NCI-H2107 treated with DMSO at 0.1 percent for 48 hours (cell line): ENCODE results near the gene STPG2.
"Not testable (repeated sequence)": the region's sequence is repeated elsewhere in the genome, so short reads cannot be mapped to it uniquely, and the experiment has no call there.

Experiments
- DNase-seq: peaks from one replicate; lab custom pipeline; 2025; ENCODE audit not compliant: unreplicated experiment; lab: John Stamatoyannopoulos, UW

Gene STPG2

GRCh38 chr4:97952763-97953162, 190.5 kb downstream of the STPG2 start:
- no peak for DNase-seq

GRCh38 chr4:97950836-97951235, 192.4 kb downstream of the STPG2 start:
- no peak for DNase-seq

DNA sequence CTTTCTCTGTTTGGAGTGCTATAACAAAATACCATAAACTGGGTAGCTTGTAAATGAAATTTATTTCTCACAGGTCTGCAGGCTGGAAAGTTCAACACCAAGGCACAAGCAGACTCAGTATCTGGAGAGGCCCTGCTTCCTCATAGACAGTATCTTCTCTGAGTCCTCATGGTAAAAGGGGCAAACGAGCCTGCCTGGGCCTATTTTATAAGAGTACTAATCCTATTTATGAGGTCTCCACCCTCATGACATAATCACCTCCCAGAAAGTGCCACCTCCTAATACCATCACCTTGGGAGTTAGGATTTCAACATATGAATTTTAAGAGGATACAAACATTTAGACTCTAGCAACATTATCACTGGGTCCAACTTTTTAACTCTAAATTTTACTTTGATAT, 200.3 kb downstream of the STPG2 start:
- DNase-seq, result no peak

DNA sequence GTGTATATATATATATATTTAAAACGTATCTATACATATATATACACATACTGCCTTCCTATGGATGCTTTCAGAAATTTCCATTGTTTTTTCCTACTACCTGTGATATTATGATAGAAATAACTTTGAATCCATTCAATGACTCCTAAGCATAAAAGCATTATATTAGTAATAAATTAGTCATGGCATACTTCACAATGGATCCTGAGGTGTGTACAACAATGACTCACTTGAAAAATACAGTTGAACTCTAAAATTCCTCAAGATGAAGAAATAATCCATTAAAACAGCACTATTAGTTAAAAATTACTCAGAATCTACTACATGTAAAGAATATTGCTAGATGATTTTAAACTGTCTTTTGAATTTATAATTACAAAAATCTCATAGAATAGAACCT, 201.1 kb downstream of the STPG2 start:
- DNase-seq, result no peak

- DNase-seq, result no peak
Observed at GRCh38 chr4:97938141-97938540, 205.1 kb downstream of the STPG2 start.

DNA sequence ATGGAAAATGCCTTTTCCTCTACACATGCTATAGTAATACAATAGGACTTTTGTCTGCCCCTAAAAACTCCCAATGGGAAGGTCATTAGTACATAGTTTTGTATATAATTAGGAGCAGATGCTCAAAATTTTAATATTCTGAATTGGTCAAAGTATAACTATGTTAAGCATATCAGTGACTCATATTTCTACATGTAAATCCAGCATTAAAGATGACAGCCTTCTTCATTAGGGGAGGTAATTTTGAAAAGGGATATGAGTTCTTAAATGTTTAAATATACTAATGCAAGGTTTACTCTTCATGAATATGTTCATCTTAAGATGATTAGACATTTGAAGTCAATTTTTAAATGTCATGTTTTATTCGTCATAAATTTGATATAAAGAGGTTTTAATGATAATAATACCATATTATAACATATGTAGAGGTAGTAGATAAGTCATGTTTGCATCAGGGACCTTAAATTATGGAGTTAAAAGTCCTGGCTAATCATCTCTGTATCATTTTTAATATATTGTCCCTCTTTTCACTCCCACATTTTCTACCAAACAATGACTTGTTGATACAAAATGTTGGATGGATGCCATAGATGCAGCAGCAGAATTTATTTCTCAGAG, 218.8 kb downstream of the STPG2 start:
- no peak for DNase-seq

GRCh38 chr4:97923096-97923495, 220.2 kb downstream of the STPG2 start:
- no peak for DNase-seq

GRCh38 chr4:97917115-97917514, 226.2 kb downstream of the STPG2 start:
- DNase-seq, result no peak

DNA sequence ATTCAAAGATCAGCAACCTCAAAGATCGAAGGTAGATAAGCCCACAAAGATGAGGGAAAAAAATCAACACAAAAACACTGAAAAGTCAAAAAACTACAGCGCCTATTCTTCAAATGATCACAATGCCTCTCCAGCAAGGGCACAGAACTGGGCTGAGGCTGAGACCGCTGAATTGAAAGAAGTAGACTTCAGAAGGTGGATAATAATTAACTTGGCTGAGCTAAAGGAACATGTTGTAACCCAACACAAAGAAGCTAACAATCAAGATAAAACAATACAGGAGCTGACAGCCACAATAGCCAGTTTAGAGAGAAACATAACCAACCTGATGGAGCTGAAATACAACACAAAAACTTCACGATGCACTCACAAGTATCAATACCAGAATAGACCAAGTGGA, 231.1 kb downstream of the STPG2 start:
- DNase-seq, result no peak

DNA sequence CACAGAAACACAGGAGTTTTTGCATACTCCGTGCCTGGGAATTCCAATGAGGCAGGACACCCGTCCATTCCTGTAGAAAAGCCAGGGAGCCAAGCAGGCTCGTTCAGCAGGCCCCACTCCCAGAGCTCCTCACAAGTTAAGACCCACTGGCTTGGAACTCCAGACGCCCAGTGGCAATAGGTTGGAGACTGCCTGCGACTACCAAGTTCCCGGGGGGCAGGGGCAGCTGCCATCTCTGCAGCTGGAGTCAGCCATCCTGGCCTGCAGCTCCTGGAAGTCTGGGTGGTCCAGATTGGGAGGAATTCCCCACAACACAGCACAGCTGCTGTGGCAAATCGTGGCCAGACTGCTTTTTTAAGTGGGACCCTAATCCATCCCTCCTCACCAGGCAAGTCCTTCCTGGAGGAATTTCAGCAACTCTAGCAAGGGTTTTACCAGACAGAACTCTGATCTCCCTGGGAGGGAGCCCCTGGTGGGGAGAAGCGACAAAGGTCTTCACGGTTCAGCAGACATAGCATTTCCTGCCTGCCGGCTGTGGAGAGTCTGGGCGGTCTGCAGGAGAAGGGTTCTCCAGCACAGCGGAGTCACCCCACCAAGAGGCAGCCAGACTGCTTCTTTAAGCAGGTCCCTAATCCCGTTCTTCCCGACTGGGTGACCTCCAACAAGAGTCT, 231.9 kb downstream of the STPG2 start:
- no peak for DNase-seq

- DNase-seq, result no peak
Observed at GRCh38 chr4:97910005-97910404, 233.3 kb downstream of the STPG2 start.

DNA sequence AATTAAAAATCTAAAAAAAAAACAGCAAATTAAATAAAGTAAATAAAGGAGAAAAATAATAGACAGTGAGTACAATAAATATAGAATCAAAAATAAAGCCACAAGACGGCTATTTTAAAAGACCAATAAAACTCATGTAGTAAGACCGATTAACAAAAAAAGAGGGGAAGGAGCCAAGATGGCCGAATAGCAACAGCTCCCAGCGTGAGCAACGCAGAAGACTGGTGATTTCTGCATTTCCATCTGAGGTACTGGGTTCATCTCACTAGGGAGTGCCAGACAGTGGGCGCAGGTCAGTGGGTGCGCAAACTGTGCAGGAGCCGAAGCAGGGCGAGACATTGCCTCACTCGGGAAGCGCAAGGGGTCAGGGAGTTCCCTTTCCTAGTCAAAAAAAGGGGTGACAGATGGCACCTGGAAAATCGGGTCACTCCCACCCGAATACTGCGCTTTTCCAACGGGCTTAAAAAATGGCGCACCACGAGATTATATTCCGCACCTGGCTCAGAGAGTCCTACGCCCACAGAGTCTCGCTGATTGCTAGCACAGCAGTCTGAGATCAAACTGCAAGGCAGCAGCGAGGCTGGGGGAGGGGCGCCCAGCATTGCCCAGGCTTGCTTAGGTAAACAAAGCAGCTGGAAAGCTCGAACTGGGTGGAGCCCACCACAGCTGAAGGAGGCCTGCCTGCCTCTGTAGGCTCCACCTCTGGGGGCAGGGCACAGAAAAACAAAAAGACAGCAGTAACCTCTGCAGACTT, 239.7 kb downstream of the STPG2 start:
- DNase-seq, result not testable (repeated sequence)

DNA sequence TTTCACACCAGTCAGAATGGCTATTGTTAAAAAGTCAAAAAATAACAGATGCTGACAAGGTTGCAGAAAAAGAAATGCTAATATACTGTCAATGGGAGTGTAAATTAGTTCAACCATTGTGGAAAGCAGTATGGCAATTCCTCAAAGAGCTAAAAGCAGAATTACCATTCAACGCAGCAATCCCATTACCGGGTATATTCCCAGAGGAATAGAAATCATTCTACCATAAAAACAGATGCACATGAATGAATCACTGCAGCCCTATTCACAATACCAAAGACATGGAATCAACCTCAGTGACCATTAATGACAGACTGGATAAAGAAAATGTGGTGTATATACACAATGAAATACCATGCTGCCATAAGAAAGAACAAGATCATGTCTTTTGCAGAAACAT, 243.0 kb downstream of the STPG2 start:
- no peak for DNase-seq

DNA sequence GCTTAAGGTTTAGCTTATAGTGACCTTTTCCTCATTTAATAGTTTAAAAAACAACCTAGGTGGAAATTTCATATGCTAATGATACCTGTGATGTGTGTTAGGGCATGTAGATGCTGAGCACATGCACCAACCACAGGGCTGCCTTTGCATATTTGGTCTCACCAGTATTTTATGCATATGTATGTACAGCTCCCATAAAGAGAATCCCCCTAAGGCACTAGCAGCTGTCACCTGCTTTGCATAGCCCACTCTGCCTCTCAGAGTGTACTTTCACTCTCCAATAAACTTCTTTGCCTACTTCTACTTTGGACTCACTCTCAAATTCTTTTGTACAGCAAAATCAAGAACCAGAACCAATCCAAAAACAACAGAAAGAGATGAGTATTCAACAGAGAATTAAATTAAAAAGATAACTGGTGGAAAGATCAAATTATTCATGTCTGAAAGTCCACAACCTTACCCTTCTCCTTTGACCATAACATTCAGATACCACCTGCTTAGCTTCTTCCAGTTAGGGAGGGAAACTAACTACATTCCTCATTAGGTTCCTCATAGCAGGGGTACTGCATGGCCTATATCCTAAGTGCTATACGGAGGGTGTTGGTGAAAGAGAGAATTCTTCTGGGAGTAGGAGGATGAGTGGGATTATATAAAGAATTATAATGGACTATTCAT, 250.5 kb downstream of the STPG2 start:
- no peak for DNase-seq

DNA sequence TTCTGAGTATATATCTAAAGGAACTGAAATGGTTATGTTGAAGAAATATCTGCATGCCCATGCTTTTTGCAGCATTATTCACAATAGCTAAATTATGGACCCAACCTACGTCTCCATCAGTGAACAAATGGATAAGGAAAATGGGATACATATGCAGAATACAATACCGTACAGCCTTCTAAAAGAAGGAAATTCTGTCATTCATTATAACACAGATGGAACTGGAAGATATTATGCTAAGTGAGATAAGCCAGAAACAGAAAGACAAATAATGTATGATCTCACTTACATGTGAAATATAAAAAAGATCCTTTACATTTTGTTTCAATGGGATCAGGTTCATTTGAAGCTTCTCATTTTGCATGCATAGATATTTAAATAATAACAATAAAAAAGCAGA, 263.3 kb downstream of the STPG2 start:
- no peak for DNase-seq

GRCh38 chr4:97868097-97868496, 275.2 kb downstream of the STPG2 start:
- no peak for DNase-seq

DNA sequence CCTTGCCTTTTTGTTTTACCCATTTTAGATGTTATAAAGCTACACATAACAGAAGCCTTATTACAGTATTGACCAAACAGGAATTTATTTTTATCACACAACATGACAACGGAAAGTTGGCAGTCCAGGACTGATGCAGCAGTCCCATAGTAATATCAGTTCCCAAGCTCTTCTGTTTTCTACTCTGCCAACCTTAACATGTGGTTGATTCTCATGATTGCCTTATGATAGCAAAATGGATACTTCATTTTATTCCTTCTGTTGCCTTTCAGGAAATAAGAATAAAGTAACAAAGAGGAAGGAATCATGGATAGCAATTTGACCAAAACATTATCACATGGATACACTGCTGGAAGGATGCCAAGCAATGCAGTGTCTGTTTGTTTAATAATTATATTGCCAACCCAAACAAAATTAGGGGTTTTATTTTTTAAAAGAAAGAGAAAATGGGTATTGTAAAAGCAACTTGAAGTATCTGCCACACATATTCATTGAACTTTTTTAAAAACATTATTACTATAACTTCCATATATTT, 275.7 kb downstream of the STPG2 start:
- DNase-seq, result no peak

DNA sequence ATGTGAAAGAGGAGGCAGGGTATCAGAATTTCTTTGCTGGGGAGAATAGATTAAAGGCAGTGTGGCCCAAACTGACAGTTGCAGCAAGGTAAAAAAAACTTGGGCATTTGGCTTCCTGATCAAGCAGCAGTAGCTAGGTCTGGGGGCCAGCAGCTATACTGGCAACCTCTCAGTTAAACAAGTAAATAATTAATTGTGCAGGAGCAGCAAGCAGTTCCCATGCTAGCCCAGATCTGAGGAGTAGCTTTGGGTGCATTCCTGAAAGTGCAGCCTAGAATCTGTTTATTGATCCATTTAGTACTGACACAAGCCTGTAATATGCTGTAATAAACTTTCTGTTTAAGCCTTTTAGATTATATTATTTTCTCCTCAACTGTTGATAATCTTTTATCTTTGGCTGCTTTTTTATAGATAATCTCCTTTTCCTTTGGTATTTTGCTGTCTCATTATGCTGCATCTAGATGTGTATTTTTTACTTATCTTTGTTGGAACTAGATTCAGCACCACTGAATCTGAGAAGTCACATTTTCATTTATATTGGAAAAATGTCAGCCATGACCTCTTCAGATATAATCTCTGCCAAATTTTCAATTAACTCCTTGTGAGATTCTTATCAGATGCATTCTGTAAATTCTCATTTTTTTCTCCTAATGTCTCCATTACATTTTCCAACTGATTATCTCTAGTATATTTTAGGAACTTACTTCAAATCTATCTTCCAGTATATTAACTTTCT, 276.3 kb downstream of the STPG2 start:
- no peak for DNase-seq

- no peak for DNase-seq
Observed at GRCh38 chr4:97851115-97851514, 292.2 kb downstream of the STPG2 start.

DNA sequence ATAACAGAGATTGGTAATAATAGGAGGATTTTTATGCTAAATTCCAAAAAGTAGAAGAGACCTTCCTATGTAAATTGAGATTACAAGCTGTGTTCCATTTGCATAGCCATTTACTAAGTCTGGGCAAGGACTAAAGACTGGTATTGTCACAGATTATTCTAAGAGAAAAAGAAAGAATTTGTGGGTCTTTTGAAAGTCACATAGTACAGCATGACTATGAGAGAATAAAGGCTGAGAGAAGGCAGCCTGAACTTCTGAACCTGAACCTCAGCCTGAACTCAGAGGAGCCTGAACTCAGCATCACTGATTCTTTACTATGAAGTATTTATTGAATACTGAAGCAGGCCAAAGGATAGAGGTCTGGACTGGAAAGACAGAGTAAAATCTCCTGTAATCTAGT, 297.5 kb downstream of the STPG2 start:
- DNase-seq, result no peak

DNA sequence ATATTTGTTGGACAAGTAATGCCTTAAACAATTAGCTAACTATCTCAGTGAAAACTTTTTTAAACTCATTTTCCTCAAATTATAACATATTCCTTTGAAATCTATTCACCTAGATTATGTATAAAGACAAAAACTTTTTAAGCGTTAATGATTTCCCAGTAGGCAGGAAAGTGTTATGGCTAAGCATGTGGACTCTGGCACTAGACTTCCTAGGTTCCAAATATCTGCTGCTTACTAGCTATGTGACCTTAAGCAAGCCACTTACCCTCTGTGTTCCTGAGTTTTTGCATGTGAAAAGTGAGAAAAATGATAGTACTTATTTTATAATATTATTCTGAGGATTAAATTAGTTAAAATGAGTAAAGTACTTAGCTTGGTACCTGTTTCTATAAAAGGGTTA, 301.8 kb downstream of the STPG2 start:
- no peak for DNase-seq
